Right lobe of liver (tissue), 4 donors: ENCODE data around the gene SBF1.

Source experiments
- POLR2A ChIP-seq: fragments of 450-650 bp; IDR thresholded peaks from one replicate; pipeline ENCODE4 v1.6.1; 2017; ENCODE audit warnings: antibody characterized with exemption, mild to moderate bottlenecking
- TF ChIP-seq, protein P1 (sequence below), 4 donors: fragments of 200-600 bp in 3 of 4; fragments of 450-650 bp in 1 of 4; IDR thresholded peaks; one replicate each; pipeline versions ENCODE4 v1.5.1 to v1.8.0; 2016 to 2022; ENCODE audit warnings: antibody characterized with exemption in 4 of 4, mild to moderate bottlenecking in 2 of 4
- donor health status: DM: no; HTN: no; CAD: no.
- donor health status: DM: no; HTN: no; CAD: no.
- donor health status: DM: no; HTN: yes; CAD: no.

- TF ChIP-seq, protein P1, sequence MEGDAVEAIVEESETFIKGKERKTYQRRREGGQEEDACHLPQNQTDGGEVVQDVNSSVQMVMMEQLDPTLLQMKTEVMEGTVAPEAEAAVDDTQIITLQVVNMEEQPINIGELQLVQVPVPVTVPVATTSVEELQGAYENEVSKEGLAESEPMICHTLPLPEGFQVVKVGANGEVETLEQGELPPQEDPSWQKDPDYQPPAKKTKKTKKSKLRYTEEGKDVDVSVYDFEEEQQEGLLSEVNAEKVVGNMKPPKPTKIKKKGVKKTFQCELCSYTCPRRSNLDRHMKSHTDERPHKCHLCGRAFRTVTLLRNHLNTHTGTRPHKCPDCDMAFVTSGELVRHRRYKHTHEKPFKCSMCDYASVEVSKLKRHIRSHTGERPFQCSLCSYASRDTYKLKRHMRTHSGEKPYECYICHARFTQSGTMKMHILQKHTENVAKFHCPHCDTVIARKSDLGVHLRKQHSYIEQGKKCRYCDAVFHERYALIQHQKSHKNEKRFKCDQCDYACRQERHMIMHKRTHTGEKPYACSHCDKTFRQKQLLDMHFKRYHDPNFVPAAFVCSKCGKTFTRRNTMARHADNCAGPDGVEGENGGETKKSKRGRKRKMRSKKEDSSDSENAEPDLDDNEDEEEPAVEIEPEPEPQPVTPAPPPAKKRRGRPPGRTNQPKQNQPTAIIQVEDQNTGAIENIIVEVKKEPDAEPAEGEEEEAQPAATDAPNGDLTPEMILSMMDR (IDR thresholded peaks at IDR 0.05), result no peak
- TF ChIP-seq POLR2A, result no peak
Observed at GRCh38 chr22:50420015-50420414, 54.8 kb downstream of the SBF1 start.
